CD4-positive, alpha-beta T cell treated with Interleukin-4 for 1 hour (primary cell): ENCODE measurements around the gene SCRN2.

Source experiments
- DNase-seq, 2 donors: peaks; one replicate each; pipeline ENCODE4 v3.0.0-alpha.2; 2020 to 2022

The SCRN2 gene

GRCh38 chr17:47819475-47819874 lies 21.6 kb downstream of the SCRN2 start:
- DNase-seq = no peak

GRCh38 chr17:47818002-47818695 lies 22.9 kb downstream of the SCRN2 start:
- DNase-seq = no peak

GRCh38 chr17:47816947-47817346 lies 24.1 kb downstream of the SCRN2 start:
- no peak for DNase-seq

- DNase-seq = no peak
Observed at GRCh38 chr17:47816111-47816735, 24.9 kb downstream of the SCRN2 start.

- no peak for DNase-seq
Observed at GRCh38 chr17:47815106-47815918, 25.8 kb downstream of the SCRN2 start.

- no peak for DNase-seq
Observed at GRCh38 chr17:47813512-47814031, 27.5 kb downstream of the SCRN2 start.

GRCh38 chr17:47813077-47813476 lies 28.0 kb downstream of the SCRN2 start:
- DNase-seq = no peak

GRCh38 chr17:47812146-47812920 lies 28.7 kb downstream of the SCRN2 start:
- no peak for DNase-seq

GRCh38 chr17:47811709-47812108 lies 29.4 kb downstream of the SCRN2 start:
- no peak for DNase-seq

- no peak for DNase-seq
Observed at GRCh38 chr17:47810901-47811635, 30.0 kb downstream of the SCRN2 start.

GRCh38 chr17:47810200-47810821 lies 30.8 kb downstream of the SCRN2 start:
- DNase-seq = peak; percentile 41 to 51

- no peak for DNase-seq
Observed at GRCh38 chr17:47808830-47809480, 32.1 kb downstream of the SCRN2 start.

- no peak for DNase-seq
Observed at GRCh38 chr17:47808036-47808829, 32.8 kb downstream of the SCRN2 start.

- DNase-seq = no peak
Observed at GRCh38 chr17:47807421-47807820, 33.7 kb downstream of the SCRN2 start.

- peak in 1 of 2 donors; percentile 9 for DNase-seq
Observed at GRCh38 chr17:47806913-47807255, 34.2 kb downstream of the SCRN2 start.

GRCh38 chr17:47806026-47806912 lies 34.8 kb downstream of the SCRN2 start:
- peak in 1 of 2 donors; percentile 2 for DNase-seq

GRCh38 chr17:47804461-47804860 lies 36.6 kb downstream of the SCRN2 start:
- DNase-seq = no peak

- DNase-seq = no peak
Observed at GRCh38 chr17:47803751-47804150, 37.3 kb downstream of the SCRN2 start.

- DNase-seq = no peak
Observed at GRCh38 chr17:47803201-47803600, 37.9 kb downstream of the SCRN2 start.
